NCI-H1930 (cell line): Measurements from ENCODE around the gene SERPINF2.
"Not testable (repeated sequence)": the region's sequence is repeated elsewhere in the genome, so short reads cannot be mapped to it uniquely, and the experiment has no call there.

Source experiments
- DNase-seq, 2 experiments: peaks; one replicate each; lab custom pipeline; 2025; lab: John Stamatoyannopoulos, UW

Gene SERPINF2

DNA sequence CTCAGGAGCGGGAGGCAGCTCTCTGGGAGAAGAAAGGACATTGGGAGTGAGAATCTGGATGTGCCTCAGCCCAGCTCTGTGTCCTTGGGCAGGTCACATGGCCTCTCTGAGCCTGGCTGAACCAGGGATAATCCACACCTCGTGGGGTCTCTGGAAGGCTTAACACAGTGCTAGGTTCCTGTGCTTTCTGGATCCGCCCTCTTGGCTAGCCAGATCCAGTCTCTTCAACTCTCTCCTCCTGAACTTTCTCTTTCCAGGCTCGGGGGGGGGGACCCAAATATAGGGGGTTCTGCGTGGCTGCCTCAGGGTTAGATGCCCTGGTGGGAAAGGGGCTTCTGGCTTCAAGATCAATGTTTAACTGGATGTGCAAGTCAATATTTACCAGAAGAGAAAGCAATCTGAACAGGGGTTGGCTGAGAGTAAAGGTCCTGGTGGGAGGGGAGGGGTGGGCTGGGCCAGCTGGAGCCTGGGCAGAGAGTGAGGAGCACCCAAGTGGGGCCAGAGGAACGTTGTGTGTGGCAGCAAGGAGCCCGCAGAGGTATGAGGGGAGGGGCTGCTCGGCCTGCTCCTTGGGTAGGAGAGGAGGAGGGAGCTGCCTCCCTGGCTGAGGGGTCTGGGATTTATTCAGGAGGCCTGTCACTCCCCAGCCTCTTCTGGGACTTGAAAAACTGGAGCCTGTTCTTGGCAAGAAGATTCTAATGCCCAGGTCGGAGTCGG, at the start of gene SERPINF2:
Gene SERPINF2 (plus strand): TSS at position 501 of the 717 bp plus-strand sequence. CDS start 2,125 bp downstream, outside the sequence.
- no peak for DNase-seq

GRCh38 chr17:1693339-1693738, 49.3 kb upstream of the SERPINF2 start:
- DNase-seq, result no peak

DNA sequence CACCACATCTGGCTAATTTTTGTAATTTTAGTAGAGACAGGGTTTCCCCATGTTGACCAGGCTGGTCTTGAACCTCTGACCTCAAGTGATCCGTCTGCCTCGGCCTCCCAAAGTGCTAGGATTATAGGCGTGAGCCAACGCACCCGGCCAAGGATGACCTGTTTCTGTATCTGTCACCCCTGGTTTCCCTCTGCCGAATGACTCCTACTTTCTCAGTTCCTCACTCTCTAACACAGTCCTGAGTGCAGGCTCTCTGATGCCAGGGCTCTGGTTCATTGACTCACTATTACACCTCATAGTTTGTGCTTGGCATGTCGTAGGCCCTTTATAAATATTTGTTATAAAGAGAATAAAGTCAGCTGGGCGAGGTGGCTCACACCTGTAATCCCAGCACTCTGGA, 47.3 kb upstream of the SERPINF2 start:
- no peak for DNase-seq

DNA sequence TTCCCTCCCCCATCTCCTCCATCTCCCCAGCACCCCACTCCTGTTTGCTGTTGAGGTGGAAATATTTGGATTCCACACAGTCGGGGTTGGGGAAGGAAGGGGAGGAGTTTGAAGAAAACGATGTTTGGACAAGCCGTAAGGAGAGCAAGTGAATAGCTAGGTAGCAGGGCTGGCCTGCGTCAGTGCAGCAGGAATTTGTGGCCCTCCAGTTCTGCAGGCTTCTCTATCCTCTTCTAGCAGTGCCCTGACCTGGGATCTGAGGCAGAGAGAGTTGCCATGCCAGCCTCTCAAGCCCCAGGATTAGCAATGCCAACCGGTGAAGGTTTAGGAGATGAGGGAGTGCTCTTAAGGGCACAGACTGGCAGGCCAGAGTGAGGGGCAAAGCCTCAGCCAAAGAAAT, 45.0 kb upstream of the SERPINF2 start:
- no peak for DNase-seq

- not testable (repeated sequence) for DNase-seq
These were observed 42.8 kb upstream of the SERPINF2 start for GRCh38 chr17:1699891-1700290.

- no peak for DNase-seq
These were observed 39.6 kb upstream of the SERPINF2 start for GRCh38 chr17:1703063-1703462.

DNA sequence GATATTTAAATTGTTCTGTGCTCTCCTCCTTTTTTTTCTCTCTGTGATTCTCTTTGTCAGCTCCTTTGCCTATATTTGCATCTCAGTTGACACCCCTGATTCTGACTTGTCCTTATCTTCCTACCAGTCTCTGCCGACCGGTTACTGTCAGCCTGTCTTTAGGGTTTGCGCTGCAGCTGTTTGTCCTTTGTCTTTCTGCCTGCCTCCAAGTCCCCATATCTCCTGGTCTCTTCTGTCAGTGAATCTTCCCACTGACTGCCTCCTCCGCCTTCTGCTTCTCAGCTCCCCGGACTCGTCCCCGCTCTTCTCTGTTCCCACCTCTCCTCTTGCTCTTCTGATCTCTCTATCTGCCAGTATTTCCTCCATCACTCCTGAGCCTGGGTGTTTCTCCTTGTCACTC, 37.7 kb upstream of the SERPINF2 start:
- no peak for DNase-seq

- no peak for DNase-seq
These were observed 35.6 kb upstream of the SERPINF2 start for GRCh38 chr17:1707107-1707506.

GRCh38 chr17:1708791-1709346, 33.8 kb upstream of the SERPINF2 start:
- not testable (repeated sequence) for DNase-seq

GRCh38 chr17:1709403-1709951, 33.2 kb upstream of the SERPINF2 start:
- DNase-seq, result no peak

DNA sequence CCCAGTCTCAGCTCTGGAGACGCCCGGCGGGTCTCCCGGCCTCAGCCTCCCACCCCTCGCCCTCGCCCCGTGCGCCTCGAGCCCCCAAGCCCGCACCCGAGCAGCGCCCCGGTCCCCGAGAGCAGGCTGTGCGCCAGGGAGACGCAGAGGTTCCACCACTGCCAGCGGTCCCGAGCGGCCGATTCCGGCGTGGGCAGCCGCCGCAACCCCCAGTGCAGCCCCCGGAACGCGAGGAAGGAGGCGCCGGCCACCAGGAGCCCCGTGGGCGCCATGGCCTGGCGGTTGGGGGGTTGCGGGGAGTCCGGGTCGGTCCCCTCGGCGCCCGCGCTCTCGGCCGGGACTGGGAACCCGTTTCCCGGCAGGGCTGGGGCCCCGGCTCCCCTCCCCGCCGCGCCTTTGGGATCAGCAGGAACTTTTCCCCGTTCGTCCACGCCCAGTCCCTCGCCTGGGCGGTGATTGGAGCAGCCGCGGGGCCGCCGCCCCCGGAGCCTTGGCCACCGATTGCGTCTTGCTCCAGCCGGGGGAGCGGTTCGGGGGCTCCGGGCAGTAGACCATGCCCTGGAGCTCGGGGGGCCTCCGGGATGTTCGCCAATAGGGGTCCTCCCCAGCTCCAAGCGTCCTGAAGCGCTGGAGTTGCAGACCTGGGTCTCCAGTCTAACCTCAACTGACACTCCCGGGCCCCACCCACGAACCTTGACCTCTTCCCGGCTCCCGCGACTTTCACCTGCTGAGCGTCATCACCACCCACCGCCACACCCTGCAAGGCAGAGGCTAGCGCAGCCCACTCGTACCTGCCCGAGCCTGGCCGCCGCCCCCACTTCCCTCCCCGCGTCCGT, 32.5 kb upstream of the SERPINF2 start, which contains the start of gene TLCD2:
Gene TLCD2 (minus strand): TSS at position 407 of the 836 bp plus-strand sequence. CDS start 135 bp downstream, at position 272.
- peak in 1 of 2 experiments; percentile 48 for DNase-seq

GRCh38 chr17:1710807-1711553, 31.7 kb upstream of the SERPINF2 start:
- DNase-seq, result no peak

DNA sequence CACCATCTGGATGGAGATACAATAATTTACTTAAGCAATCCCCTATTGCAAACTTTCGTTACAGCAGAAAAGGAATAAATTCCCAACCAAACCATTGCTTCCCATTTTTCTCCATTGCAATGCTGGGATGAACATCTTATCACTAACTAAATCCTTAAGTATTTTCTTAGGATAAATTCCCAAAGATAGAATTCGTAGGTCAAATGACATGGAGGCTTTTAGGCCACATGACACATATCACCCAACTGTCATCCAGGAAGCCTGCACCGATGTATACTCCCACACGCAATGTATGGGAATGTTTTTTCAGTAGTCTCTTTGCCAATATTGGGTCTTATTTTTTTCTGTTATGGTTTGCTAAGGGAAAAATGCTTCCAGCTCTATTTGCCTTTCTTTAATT, 30.9 kb upstream of the SERPINF2 start:
- no peak for DNase-seq

DNA sequence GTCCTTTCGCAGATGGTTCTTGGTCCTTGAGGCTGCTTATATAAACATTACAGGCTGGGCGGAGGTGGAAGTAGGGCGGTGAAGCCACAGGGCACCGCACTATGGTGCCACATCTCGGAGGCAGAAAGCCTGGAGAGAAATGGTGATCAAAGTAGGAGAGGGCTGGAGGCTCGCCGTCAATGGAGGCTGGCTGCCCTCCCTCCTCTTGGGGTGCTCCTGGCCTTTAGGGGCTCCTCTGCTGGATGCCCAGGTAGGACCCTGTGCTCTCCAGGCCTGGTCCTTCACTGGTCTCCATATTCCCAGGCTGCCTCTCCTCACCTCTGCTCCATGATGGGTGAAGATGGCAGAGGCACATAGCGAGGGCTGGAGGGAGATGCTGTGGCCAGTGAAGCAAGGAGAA, 30.4 kb upstream of the SERPINF2 start:
- DNase-seq, result no peak

DNA sequence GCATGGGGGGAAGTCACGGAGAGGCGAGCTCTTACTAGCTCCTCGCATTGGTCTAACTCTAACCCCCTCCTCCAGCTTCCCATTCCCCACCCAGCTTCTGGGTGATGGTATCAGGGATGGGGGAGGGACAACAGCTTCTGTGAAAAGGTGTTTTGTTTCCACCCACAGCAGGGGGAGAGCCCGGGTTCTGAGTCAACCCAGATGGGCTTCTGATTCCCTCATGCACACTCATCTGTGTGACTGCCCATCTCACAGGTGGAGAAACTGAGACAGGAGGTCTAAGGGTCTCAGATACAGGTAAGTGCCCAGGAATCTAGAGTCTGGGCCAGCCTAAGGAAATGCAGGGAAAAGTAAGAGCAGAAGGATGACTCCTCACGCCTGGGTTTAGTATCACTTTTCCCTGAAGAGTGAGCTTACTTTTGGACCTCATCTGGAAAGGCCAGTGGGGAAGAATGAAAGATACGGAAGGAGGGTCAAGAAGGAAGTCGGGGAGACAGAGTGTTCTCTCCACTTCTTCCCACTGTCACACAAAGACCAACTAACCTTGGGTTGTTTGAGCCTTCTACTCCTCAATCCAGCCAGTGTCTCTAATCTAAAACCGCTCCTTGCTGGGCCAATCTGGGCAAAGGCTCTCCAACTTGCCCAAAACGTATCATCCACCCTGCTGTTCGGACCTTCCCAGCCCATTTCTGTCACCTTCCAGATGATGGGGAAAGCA, 29.4 kb upstream of the SERPINF2 start:
- no peak for DNase-seq

DNA sequence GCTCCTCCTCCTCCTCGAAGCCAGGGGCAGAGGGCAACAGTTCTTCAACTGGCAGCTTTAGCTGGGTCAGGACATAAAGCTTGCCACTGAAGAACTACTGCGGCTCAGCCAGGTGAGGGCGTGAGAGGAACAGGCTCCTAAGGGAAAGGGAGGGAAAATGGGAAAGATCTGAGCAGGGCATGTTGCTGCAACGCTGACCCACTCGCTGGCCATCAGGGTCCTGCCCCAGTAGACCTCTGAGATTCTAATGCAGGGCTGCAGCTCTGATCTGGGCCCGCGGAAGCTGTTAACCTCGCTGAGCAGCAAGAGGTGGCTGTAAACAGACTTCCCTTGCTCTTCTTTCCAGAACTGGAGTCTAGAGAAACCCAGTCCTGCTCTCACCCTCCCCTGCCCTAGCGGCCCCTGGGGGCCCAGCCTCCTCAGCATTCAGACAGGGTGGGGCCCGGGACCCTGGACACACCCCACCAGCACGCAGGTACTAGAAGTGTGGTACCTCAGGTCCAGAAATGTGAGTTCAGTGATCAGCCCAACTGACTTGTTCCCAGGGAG, 28.7 kb upstream of the SERPINF2 start:
- peak; percentile 21 to 38 for DNase-seq

DNA sequence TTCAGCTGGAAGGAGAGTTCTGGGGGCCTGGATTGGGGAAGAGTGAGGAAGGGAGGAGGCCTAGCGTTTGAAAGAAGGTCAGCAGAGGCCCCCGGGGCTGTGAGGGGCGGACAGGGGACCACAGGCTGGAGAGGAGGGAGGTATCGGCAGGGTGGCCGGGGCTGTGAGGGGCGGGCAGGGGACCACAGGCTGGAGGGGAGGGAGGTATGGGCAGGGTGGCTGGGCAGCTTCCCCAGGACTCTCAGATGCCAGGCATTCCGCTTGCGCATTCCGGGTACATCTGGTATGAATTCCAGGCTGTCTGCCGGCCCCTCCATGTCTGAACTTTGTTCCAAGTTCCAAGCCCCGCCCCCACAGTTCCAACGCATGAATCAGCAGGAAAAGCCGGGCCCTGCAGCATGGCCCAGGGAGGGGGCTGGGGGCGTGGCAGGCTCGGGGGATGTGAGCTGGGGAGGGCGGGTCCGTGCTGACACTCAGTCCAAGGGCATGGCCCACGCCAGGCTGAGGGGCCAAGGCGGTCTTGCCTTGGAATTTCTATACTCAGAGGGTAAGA, 28.2 kb upstream of the SERPINF2 start:
- DNase-seq, result no peak

GRCh38 chr17:1714980-1715802, 27.5 kb upstream of the SERPINF2 start:
- no peak for DNase-seq

GRCh38 chr17:1715803-1716075, 26.9 kb upstream of the SERPINF2 start:
- no peak for DNase-seq
